HG03135 (cell line): ENCODE results near the gene FXYD7.

Experiments used
- ATAC-seq: cut with Tn5 transposase; IDR thresholded peaks from one replicate; pipeline ENCODE4 v1.9.1; 2021; ENCODE audit warnings: mild to moderate bottlenecking, moderate library complexity; ENCODE audit not compliant: unreplicated experiment

The FXYD7 gene

GRCh38 chr19:35109395-35110112 is 33.5 kb upstream of the FXYD7 start:
- no peak for ATAC-seq

- ATAC-seq, result no peak
These were observed 32.1 kb upstream of the FXYD7 start for GRCh38 chr19:35110974-35111373.

- no peak for ATAC-seq
These were observed 29.9 kb upstream of the FXYD7 start for GRCh38 chr19:35112995-35113688.

- no peak for ATAC-seq
These were observed 28.5 kb upstream of the FXYD7 start for GRCh38 chr19:35114353-35115176.

- no peak for ATAC-seq
These were observed 27.7 kb upstream of the FXYD7 start, which contains the start of gene FXYD3 for GRCh38 chr19:35115177-35115951. TSS of gene FXYD3 (plus strand) at chr19:35115823. CDS start at chr19:35119377, 3,554 bp downstream.

- no peak for ATAC-seq
These were observed 26.8 kb upstream of the FXYD7 start for GRCh38 chr19:35116072-35116801.

GRCh38 chr19:35117116-35117515 is 25.9 kb upstream of the FXYD7 start:
- no peak for ATAC-seq

- no peak for ATAC-seq
These were observed 25.3 kb upstream of the FXYD7 start for GRCh38 chr19:35117799-35118198.

GRCh38 chr19:35118268-35119020 is 24.6 kb upstream of the FXYD7 start:
- ATAC-seq, result no peak

- ATAC-seq, result no peak
These were observed 24.0 kb upstream of the FXYD7 start for GRCh38 chr19:35119091-35119490.

- ATAC-seq, result no peak
These were observed 23.4 kb upstream of the FXYD7 start for GRCh38 chr19:35119578-35120155.

- no peak for ATAC-seq
These were observed 22.6 kb upstream of the FXYD7 start for GRCh38 chr19:35120492-35120891.

GRCh38 chr19:35120898-35121297 is 22.2 kb upstream of the FXYD7 start:
- ATAC-seq, result no peak

- no peak for ATAC-seq
These were observed 20.1 kb upstream of the FXYD7 start for GRCh38 chr19:35122687-35123551.

- ATAC-seq, result no peak
These were observed 19.5 kb upstream of the FXYD7 start for GRCh38 chr19:35123573-35123972.

GRCh38 chr19:35124098-35125060 is 18.7 kb upstream of the FXYD7 start:
- ATAC-seq, result peak; percentile 45

- ATAC-seq, result no peak
These were observed 17.8 kb upstream of the FXYD7 start for GRCh38 chr19:35125270-35125717.
